Small intestine (tissue), 7 donors: Measurements from ENCODE around the gene CGNL1. TPM values are rescaled to one million over a fixed set of nuclear protein-coding genes. Genes with fewer than 3 reads are reported as not detected.

Experiments used
- DNase-seq, 2 donors: peaks; one replicate each; pipeline versions ENCODE4 v3.0.0 to v3.0.0-alpha.2; 2013
- FAIRE-seq: peaks from 2 replicates; lab custom pipeline; 2012; peaks lifted over from hg19 to GRCh38; lab: Jason Lieb, UNC
- H3K27ac ChIP-seq, 3 donors: one replicate each; pipeline ENCODE4 v1.5.1; 2013; ENCODE audit warnings: low read length in 2 of 3, mild to moderate bottlenecking in 2 of 3, control low read depth in 1 of 3, inconsistent platforms in 1 of 3, low read depth in 1 of 3, moderate library complexity in 1 of 3
- H3K27me3 ChIP-seq, 3 donors: one replicate each; pipeline ENCODE4 v1.6.1; 2013; ENCODE audit warnings: low read length in 3 of 3, inconsistent platforms in 1 of 3; ENCODE audit not compliant: control insufficient read depth in 3 of 3, insufficient read depth in 3 of 3
- H3K36me3 ChIP-seq, 3 donors: one replicate each; pipeline ENCODE4 v1.6.1; 2013; ENCODE audit warnings: low read length in 3 of 3, inconsistent platforms in 1 of 3, low read depth in 1 of 3, mild to moderate bottlenecking in 1 of 3, moderate library complexity in 1 of 3; ENCODE audit not compliant: control insufficient read depth in 3 of 3, insufficient read depth in 2 of 3
- H3K4me1 ChIP-seq, 3 donors: one replicate each; pipeline ENCODE4 v1.6.1; 2013; ENCODE audit warnings: low read length in 2 of 3, inconsistent platforms in 1 of 3, low read depth in 1 of 3, mild to moderate bottlenecking in 1 of 3, moderate library complexity in 1 of 3; ENCODE audit not compliant: control insufficient read depth in 3 of 3, insufficient read depth in 2 of 3
- H3K4me3 ChIP-seq, 3 donors: one replicate each; pipeline ENCODE4 v1.5.1; 2013; ENCODE audit warnings: low read length in 3 of 3, control low read depth in 1 of 3, inconsistent platforms in 1 of 3, low read depth in 1 of 3, mild to moderate bottlenecking in 1 of 3, moderate library complexity in 1 of 3
- H3K9me3 ChIP-seq, 2 donors: one replicate each; pipeline ENCODE4 v1.6.1; 2013; ENCODE audit warnings: low read depth in 1 of 2, low read length in 1 of 2; ENCODE audit not compliant: control insufficient read depth in 2 of 2, insufficient read depth in 1 of 2
- WGBS, 3 donors: extraction: QIAGEN DNeasy Blood & Tissue Kit; methylation state at CpG; one replicate each; pipeline ENCODE4 v1.1.7; 2013; 5-methylcytosine and 5-hydroxymethylcytosine counted together
- polyA plus RNA-seq, 4 donors: library from polyadenylated mRNA; stranded (reverse) in 3 of 4; unstranded in 1 of 4; fragments of 200-250 nt in 3 of 4; fragments of 120-200 nt in 1 of 4; gene quantifications; one replicate each; pipeline versions ENCODE4 v1.2.1 to v1.2.3, GENCODE V29; 2013
- donor health status: healthy with polysubstance abuse.
- donor health status: control.
- donor health status: control.
- donor health status: Bipolar disorder and iron deficiency.
- donor health status: healthy.

The CGNL1 gene
- polyA plus RNA-seq, 4 donors, result 0.81 to 5.1 (median 1.9) TPM

GRCh38 chr15:57461541-57461940, 85.2 kb downstream of the CGNL1 start:
- H3K9me3 ChIP-seq, result no peaks in the 10 kb centered on the region
- H3K36me3 ChIP-seq, result no peaks in the 10 kb centered on the region
- WGBS, 3 donors, result 89 to 91% (median 91%) methylated on average over 5 of the region's 5 CpGs
- FAIRE-seq (no peak), DNase-seq (no peak)
- H3K27ac ChIP-seq, result no peak overlapping the region
- no peaks in the 10 kb centered on the region for H3K27me3 ChIP-seq
- H3K4me3 ChIP-seq, result no peak overlapping the region
- no peaks in the 10 kb centered on the region for H3K4me1 ChIP-seq

DNA sequence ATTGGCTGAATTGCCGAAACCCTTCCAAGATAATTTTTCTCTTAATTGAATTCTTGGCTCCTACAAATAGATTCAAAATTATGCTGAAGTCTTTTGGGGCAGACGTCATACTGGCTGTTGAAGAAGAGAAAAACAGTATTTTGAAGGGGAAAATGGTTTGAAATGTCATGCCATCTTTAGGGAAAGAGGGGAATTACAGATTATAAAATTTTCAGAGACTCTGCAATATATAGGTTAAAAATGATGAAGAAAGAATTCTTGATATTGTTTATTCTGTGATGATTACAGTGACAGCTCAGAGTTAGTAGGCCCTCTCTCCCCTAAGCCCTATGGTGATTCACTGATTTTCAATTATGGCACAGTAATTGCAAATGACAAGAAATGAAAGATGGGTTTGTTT, 86.1 kb downstream of the CGNL1 start:
- DNase-seq (no peak), FAIRE-seq (no peak)
- Histone ChIP-seq H3K36me3 (no peaks in the 10 kb centered on the region), H3K4me1 (no peaks in the 10 kb centered on the region), H3K27ac (no peak overlapping the region), H3K27me3 (no peaks in the 10 kb centered on the region), H3K9me3 (no peaks in the 10 kb centered on the region), H3K4me3 (no peak overlapping the region)
- 51 to 65% (median 59%) methylated on average over 2 of the region's 2 CpGs for WGBS, 3 donors

DNA sequence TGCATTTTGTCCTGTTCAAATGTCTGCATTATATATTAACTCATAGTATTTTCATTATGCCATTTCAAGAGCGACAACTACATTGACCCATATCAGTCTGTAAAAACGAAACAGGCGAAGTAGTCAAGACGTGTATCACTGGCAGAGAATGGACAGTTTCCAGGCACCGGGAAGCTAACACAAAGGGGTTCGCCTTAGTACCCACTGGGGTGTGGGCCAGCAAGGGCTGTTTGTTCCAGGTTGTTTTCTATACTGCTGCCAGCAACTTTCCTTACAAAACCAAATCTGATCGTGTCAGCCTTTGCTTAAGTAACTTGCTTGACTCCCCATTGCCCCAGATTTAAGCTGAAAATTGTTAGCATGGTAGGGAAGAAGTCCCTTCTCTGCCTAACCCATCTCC, 87.1 kb downstream of the CGNL1 start:
- no peaks in the 10 kb centered on the region for H3K36me3 ChIP-seq
- no peak overlapping the region for H3K4me3 ChIP-seq
- no peaks in the 10 kb centered on the region for H3K9me3 ChIP-seq
- no peaks in the 10 kb centered on the region for H3K27me3 ChIP-seq
- H3K27ac ChIP-seq, result no peak overlapping the region
- DNase-seq, result no peak
- WGBS, 3 donors, result 88 to 92% (median 89%) methylated on average over 7 of the region's 7 CpGs
- no peak for FAIRE-seq
- no peaks in the 10 kb centered on the region for H3K4me1 ChIP-seq

- no peak overlapping the region for H3K4me3 ChIP-seq
- H3K9me3 ChIP-seq, result no peaks in the 10 kb centered on the region
- no peaks in the 10 kb centered on the region for H3K36me3 ChIP-seq
- no peak for FAIRE-seq
- H3K27ac ChIP-seq, result no peak overlapping the region
- WGBS, 3 donors, result 88 to 96% (median 92%) methylated on average over 3 of the region's 3 CpGs
- no peaks in the 10 kb centered on the region for H3K27me3 ChIP-seq
- DNase-seq, result no peak
- H3K4me1 ChIP-seq, result no peaks in the 10 kb centered on the region
These were observed 88.2 kb downstream of the CGNL1 start for GRCh38 chr15:57464480-57464879.

GRCh38 chr15:57468486-57468885, 92.2 kb downstream of the CGNL1 start:
- Histone ChIP-seq H3K9me3 (no peaks in the 10 kb centered on the region), H3K27me3 (no peaks in the 10 kb centered on the region), H3K4me3 (no peak overlapping the region), H3K27ac (no peak overlapping the region), H3K4me1 (no peaks in the 10 kb centered on the region), H3K36me3 (no peaks in the 10 kb centered on the region)
- FAIRE-seq (no peak), DNase-seq (no peak)
- WGBS, 3 donors, result 81 to 87% (median 87%) methylated on average over 4 of the region's 4 CpGs

DNA sequence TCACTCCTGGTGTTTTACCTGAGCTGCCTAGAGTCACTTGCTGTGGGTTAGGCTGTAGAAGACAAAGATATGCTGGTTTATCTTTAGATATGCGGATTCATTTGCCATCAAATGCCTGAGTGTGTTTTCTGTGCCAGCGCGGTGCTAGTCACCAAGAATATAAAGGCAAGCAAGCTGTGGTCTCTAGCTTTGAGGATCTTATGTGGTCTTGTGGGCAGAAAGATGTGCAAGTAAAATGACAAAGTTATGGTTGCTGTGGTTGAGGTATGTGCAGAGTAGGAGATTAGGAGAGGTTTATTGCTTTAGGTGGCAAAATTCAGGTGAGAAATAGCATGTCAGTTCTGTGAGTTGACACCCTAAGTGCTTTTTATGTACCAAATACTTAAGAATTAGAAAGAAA, 94.2 kb downstream of the CGNL1 start:
- 77 to 97% (median 87%) methylated on average over 3 of the region's 3 CpGs for WGBS, 3 donors
- Histone ChIP-seq H3K27ac (no peak overlapping the region), H3K27me3 (no peaks in the 10 kb centered on the region)

GRCh38 chr15:57472861-57473260, 96.6 kb downstream of the CGNL1 start:
- peaks cover 0 to 11% (median 0%) of the 10 kb centered on the region in 3 donors for H3K4me1 ChIP-seq
- H3K27ac ChIP-seq, result no peak overlapping the region
- no peaks in the 10 kb centered on the region for H3K9me3 ChIP-seq
- FAIRE-seq (no peak), DNase-seq (no peak)
- no peaks in the 10 kb centered on the region for H3K36me3 ChIP-seq
- H3K4me3 ChIP-seq, result no peak overlapping the region
- 78 to 92% (median 86%) methylated on average over 2 of the region's 2 CpGs for WGBS, 3 donors
- peaks cover 0 to 2% (median 0%) of the 10 kb centered on the region in 3 donors for H3K27me3 ChIP-seq

More for the DNA sequence above, 94.2 kb downstream of the CGNL1 start:
- DNase-seq (no peak), FAIRE-seq (no peak)
- Histone ChIP-seq H3K4me1 (no peaks in the 10 kb centered on the region), H3K4me3 (no peak overlapping the region), H3K36me3 (no peaks in the 10 kb centered on the region), H3K9me3 (no peaks in the 10 kb centered on the region)

GRCh38 chr15:57476533-57476975, 100.2 kb downstream of the CGNL1 start:
- H3K4me3 ChIP-seq, result no peak overlapping the region
- DNase-seq (no peak), FAIRE-seq (no peak)
- H3K4me1 ChIP-seq, result peaks cover 0 to 26% (median 3%) of the 10 kb centered on the region in 3 donors
- no peaks in the 10 kb centered on the region for H3K36me3 ChIP-seq
- H3K27me3 ChIP-seq, result peaks cover 0 to 2% (median 0%) of the 10 kb centered on the region in 3 donors
- no peaks in the 10 kb centered on the region for H3K9me3 ChIP-seq
- WGBS, 3 donors, result 67 to 91% (median 76%) methylated on average over 5 of the region's 5 CpGs
- H3K27ac ChIP-seq, result no peak overlapping the region
